Type B pancreatic cell (in vitro differentiated cells): ENCODE measurements around the gene PRR23C. TPM values are rescaled to one million over a fixed set of nuclear protein-coding genes. Genes with fewer than 3 reads are reported as not detected.

ENCODE experiments used
- DNase-seq: peaks from one replicate; pipeline ENCODE4 v3.0.0; 2021; ENCODE audit warnings: mixed read lengths; ENCODE audit not compliant: unreplicated experiment; ENCODE audit errors: extremely low spot score
- H3K27ac Mint-ChIP-seq: 2 replicates; pipeline ENCODE4 v1.8.0; 2021; ENCODE audit warnings: mild to moderate bottlenecking, mixed read lengths
- H3K27me3 Mint-ChIP-seq: 2 replicates; pipeline ENCODE4 v1.8.0; 2021; ENCODE audit warnings: mixed read lengths
- H3K36me3 Mint-ChIP-seq: 2 replicates; pipeline ENCODE4 v1.8.0; 2021; ENCODE audit warnings: mixed read lengths
- H3K4me1 Mint-ChIP-seq: one replicate; pipeline ENCODE4 v1.8.0; 2021; ENCODE audit warnings: mixed read lengths; ENCODE audit not compliant: unreplicated experiment
- H3K4me3 Mint-ChIP-seq: 2 replicates; pipeline ENCODE4 v1.8.0; 2021; ENCODE audit warnings: mild to moderate bottlenecking, mixed read lengths
- H3K9me3 Mint-ChIP-seq: 2 replicates; pipeline ENCODE4 v1.8.0; 2021; ENCODE audit warnings: mixed read lengths
- total RNA-seq: library from RNA; stranded (reverse); gene quantifications from 2 replicates; pipeline ENCODE4 v1.2.1, GENCODE V29; 2021; ENCODE audit warnings: low replicate concordance
- TF ChIP-seq, protein P1 (sequence below): fragments of 200-600 bp; sonication (generic); conservative IDR thresholded peaks from 2 replicates; pipeline ENCODE4 v1.5.0; 2021; ENCODE audit warnings: antibody characterized with exemption, mild to moderate bottlenecking

Gene PRR23C
- total RNA-seq, 1 donor from 2014 or later: not detected

DNA sequence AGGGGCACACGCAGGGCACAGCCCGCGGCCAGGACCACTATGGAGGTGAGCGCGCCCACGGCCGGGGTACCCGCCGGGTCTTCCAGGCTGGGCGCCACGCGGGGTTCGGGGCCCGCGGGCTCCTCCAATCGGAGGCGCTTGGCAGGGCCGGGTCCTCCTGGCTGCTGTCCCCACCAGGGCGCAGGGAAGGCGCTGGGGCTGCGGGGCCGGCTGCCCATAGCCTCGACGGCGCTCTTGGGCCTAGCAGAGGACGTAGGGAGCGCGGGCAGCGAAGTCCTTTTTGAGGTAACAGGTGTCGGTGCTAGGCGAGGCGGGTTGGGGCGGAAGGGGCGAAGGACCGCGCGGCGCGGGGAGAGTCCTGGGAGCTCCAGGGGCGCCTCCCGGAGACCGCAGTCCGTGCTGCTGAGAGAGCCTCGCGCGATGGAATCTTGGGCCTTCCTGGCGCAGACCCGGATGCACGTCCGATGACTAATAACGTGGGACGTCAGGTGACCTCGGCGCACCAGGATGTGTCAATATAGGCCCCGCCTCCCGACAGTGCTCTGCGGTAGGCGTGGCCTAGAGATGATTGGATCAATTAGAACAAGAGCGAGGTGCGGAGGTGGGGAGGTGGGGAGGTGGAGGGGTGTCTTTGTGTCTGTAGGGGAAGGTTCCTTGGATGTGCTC, 38.5 kb downstream of the PRR23C start, which contains the start of gene PRR23A:
Gene PRR23A (minus strand): TSS at position 218 of the 666 bp plus-strand sequence. CDS start 0 bp downstream, at position 218.
- peaks cover 11% of the 10 kb centered on the region for H3K9me3 Mint-ChIP-seq
- no peaks in the 10 kb centered on the region for H3K36me3 Mint-ChIP-seq
- H3K4me3 Mint-ChIP-seq: no peak within 1 kb of the TSS
- TF ChIP-seq, protein P1, sequence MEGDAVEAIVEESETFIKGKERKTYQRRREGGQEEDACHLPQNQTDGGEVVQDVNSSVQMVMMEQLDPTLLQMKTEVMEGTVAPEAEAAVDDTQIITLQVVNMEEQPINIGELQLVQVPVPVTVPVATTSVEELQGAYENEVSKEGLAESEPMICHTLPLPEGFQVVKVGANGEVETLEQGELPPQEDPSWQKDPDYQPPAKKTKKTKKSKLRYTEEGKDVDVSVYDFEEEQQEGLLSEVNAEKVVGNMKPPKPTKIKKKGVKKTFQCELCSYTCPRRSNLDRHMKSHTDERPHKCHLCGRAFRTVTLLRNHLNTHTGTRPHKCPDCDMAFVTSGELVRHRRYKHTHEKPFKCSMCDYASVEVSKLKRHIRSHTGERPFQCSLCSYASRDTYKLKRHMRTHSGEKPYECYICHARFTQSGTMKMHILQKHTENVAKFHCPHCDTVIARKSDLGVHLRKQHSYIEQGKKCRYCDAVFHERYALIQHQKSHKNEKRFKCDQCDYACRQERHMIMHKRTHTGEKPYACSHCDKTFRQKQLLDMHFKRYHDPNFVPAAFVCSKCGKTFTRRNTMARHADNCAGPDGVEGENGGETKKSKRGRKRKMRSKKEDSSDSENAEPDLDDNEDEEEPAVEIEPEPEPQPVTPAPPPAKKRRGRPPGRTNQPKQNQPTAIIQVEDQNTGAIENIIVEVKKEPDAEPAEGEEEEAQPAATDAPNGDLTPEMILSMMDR: no peak
- no peak within 1 kb of the TSS for H3K27ac Mint-ChIP-seq
- H3K27me3 Mint-ChIP-seq: no peaks in the 10 kb centered on the region
- DNase-seq: no peak
- no peaks in the 10 kb centered on the region for H3K4me1 Mint-ChIP-seq

DNA sequence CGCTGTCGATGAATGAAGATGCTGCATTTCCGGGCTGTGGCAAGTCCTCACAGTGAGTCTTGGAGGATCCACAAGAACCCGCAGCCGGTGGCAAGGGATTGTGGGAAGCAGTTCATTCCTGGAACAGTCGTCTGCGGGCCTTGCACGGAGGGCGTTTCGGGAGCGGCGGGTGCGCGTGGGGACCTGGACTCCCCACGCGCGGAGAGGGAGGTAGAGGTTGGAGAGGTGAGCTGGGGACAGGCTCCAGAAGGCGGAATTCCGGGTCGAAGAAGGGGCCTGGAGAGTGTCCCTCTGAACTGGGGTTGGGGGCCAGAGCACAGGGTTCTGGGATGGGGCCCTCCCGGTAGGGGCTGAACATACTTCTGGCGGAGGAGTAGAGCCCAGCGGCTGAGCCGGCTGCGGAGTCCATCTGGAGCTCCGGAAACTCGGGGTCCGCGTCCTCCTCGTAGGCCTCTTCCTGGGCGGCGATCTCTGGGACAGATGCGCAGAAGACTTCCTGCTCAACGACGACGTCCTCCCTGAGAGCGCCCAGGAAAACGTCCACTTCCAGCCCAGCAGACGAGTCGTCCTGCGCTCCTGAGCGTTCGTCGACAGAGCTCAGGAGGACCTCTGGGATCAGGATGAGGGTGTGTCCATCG, 39.2 kb downstream of the PRR23C start:
- no peak for DNase-seq
- TF ChIP-seq, protein P1: no peak
- Mint-ChIP-seq H3K27ac (no peak overlapping the region), H3K4me1 (no peaks in the 10 kb centered on the region), H3K9me3 (peaks cover 11% of the 10 kb centered on the region), H3K36me3 (no peaks in the 10 kb centered on the region), H3K4me3 (no peak overlapping the region), H3K27me3 (no peaks in the 10 kb centered on the region)

DNA sequence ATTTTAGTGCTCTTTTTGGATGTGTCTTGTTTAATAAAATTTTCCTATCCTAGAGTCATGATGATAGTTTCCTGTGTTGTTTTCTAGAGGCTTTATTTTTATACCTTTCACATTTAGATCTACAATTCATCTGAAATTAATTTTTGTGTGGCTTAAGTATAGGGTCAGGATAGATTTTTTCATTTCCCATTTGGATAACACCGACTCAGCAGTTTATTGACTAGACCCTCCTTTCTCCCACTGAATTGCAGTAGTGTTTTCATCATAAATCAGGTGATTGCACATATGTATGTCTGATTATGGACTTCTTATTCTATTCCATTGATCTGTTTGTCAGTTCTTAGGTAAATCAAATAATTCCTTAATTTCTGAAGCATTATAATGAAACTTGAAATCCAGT, 49.0 kb downstream of the PRR23C start:
- Mint-ChIP-seq H3K27ac (no peak overlapping the region), H3K4me1 (no peaks in the 10 kb centered on the region), H3K36me3 (no peaks in the 10 kb centered on the region), H3K27me3 (peaks cover 57% of the 10 kb centered on the region), H3K9me3 (no peaks in the 10 kb centered on the region), H3K4me3 (no peak overlapping the region)
- TF ChIP-seq, protein P1: no peak
- no peak for DNase-seq

Other genes with a start within 250 kb of the PRR23C start
- 14.8 and 16.7 TPM in 2 replicates for gene PIK3CB, start 210.0 kb downstream of the PRR23C start, total RNA-seq
- 0.75 and 0.81 TPM in 2 replicates for gene FOXL2, start 97.8 kb downstream of the PRR23C start, total RNA-seq
- gene FOXL2NB, start 97.7 kb downstream of the PRR23C start, total RNA-seq: 0.29 and 0.34 TPM in 2 replicates
- gene PRR23A, start 38.6 kb downstream of the PRR23C start, total RNA-seq: not detected in 2 replicates
- not detected in 2 replicates for gene PRR23B, start 24.0 kb downstream of the PRR23C start, total RNA-seq